Activated naive CD4-positive, alpha-beta T cell treated with anti-CD3 and anti-CD28 coated beads, Interleukin-2, amount 50 U/mL, for 24 hours (primary cell): ENCODE results near the gene KLHL2.
A peak's percentile ranks its signal among the peaks of the same experiment; 100 is the strongest.
"Not testable (repeated sequence)": the region's sequence is repeated elsewhere in the genome, so short reads cannot be mapped to it uniquely, and the experiment has no call there.

Source experiments
- H3K27ac Mint-ChIP-seq: one replicate; pipeline ENCODE4 v1.8.0; 2021; ENCODE audit warnings: mild to moderate bottlenecking, mixed read lengths
- H3K27me3 Mint-ChIP-seq: one replicate; pipeline ENCODE4 v1.8.0; 2021; ENCODE audit warnings: mixed read lengths
- H3K36me3 Mint-ChIP-seq: one replicate; pipeline ENCODE4 v1.8.0; 2021; ENCODE audit warnings: mixed read lengths
- H3K4me1 Mint-ChIP-seq: one replicate; pipeline ENCODE4 v1.8.0; 2021; ENCODE audit warnings: mixed read lengths
- H3K4me3 Mint-ChIP-seq: one replicate; pipeline ENCODE4 v1.8.0; 2021; ENCODE audit warnings: mild to moderate bottlenecking, mixed read lengths
- H3K9me3 Mint-ChIP-seq: one replicate; pipeline ENCODE4 v1.8.0; 2021; ENCODE audit warnings: mixed read lengths

Gene KLHL2

DNA sequence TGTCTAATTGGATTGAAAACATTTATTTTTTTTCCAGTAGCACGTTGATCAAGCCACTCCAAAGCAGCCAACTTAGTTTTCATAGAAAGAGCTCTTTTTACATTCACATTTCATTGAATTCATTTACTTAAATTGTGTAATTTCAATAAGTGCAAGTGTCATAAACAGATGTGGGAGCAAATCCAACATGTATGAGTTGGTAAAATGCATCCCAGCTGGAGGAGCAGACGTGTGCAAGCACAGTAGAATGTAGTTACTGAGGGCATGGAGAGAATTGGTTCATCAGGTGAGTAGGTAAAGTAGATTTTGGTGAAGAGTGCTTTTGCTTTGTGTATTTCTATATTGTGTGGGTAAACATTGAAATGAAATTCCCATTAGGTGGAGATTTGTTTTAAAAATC is 36.8 kb downstream of the KLHL2 start:
- H3K27ac Mint-ChIP-seq, H3K9me3 Mint-ChIP-seq, H3K27me3 Mint-ChIP-seq, H3K4me3 Mint-ChIP-seq: not testable (repeated sequence)
- Mint-ChIP-seq H3K4me1 (peaks cover 23% of the 10 kb centered on the region), H3K36me3 (peaks cover 28% of the 10 kb centered on the region)

DNA sequence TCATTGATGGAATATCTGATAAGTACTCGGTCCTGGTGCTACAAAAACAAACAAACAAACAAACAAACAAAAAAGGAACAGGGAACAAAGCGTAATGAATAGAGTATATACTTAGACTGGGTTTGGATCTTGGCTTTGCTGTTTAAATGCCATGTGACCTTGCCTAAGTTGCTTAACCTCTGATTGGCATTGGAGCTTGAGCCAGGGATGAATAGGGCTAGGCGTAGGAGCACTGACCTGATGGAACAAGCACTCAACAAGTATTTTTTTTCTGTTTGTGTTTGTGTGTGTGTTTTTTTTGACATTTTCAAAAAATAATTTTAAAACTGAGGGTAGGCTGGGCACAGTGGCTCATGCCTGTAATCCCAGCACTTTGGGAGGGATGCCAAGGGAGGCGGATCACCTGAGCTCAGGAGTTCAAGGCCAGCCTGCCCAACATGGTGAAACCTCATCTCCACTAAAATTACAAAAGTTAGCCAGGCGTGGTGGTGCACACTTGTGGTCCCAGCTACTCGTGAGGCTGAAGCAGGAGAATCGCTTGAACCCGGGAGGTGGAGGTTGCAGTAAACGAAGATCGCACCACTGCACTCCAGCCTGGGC is 37.3 kb downstream of the KLHL2 start:
- Mint-ChIP-seq H3K4me1 (peaks cover 23% of the 10 kb centered on the region), H3K36me3 (peaks cover 26% of the 10 kb centered on the region)
- H3K27ac Mint-ChIP-seq, H3K4me3 Mint-ChIP-seq, H3K9me3 Mint-ChIP-seq, H3K27me3 Mint-ChIP-seq: not testable (repeated sequence)

DNA sequence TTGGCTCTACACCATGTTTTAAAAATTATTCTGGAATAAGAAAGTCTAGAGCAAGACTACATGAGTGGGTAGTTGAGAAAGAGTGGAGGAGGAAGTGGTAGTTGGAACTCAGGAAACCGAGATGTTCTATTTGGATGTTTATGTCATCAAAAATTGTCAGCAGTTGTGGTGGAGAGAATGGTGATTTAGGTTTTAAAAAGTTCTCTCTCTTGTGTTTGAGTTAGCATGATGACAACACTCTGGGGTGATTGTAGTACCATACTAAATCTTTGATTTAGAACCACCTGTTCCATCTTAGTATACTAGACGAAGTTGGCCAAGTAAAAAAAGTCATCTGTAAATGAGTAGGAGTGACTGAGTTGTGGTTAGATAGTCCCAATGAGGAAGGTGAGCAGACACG is 40.7 kb downstream of the KLHL2 start:
- Mint-ChIP-seq H3K4me3 (no peak overlapping the region), H3K4me1 (peaks cover 11% of the 10 kb centered on the region), H3K27ac (no peak overlapping the region), H3K27me3 (no peaks in the 10 kb centered on the region), H3K36me3 (peaks cover 18% of the 10 kb centered on the region), H3K9me3 (no peaks in the 10 kb centered on the region)

DNA sequence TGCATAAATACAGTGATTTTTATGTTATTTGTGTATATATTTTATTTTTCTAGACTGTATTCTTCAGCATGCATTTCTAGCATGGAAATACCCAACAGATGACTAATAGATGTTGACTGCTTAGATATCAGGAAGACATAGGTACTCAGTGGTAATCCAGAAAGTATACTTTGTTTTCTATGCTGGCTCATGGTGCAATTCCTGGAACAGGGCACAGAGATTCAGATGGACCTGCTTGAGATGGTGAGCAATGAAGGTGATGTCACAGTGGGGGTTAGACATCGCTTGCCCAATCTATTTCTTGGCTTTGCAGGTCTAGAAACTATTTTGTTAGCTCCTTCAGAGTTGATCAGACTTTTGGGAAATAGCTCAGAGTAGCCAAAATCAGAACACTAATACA is 41.5 kb downstream of the KLHL2 start:
- H3K27ac Mint-ChIP-seq = peak overlapping the region; percentile 63
- peaks cover 11% of the 10 kb centered on the region for H3K4me1 Mint-ChIP-seq
- H3K4me3 Mint-ChIP-seq, H3K27me3 Mint-ChIP-seq, H3K9me3 Mint-ChIP-seq: not testable (repeated sequence)
- peaks cover 13% of the 10 kb centered on the region for H3K36me3 Mint-ChIP-seq

DNA sequence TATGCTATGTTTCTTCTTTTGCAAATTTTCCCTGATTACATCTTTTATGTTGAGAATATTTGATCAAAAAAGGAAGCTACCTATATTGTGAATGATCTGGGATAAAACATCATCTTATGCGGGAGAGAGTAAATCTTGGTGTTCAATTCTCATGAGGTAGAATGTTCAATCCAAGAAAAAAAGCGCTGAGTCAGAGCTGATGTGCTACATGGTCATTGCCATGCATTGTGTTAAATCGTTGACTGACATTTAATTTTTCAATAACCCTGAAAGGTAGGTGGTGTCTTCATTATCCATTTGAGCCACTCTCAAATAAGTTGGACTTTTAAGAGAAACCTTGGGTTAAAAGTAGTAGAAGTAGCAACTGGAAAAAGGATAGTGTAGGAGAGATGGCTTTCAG is 47.4 kb downstream of the KLHL2 start:
- Mint-ChIP-seq H3K27ac (peak overlapping the region; percentile 19), H3K4me1 (peaks cover 63% of the 10 kb centered on the region)
- H3K4me3 Mint-ChIP-seq, H3K9me3 Mint-ChIP-seq, H3K27me3 Mint-ChIP-seq, H3K36me3 Mint-ChIP-seq: not testable (repeated sequence)

DNA sequence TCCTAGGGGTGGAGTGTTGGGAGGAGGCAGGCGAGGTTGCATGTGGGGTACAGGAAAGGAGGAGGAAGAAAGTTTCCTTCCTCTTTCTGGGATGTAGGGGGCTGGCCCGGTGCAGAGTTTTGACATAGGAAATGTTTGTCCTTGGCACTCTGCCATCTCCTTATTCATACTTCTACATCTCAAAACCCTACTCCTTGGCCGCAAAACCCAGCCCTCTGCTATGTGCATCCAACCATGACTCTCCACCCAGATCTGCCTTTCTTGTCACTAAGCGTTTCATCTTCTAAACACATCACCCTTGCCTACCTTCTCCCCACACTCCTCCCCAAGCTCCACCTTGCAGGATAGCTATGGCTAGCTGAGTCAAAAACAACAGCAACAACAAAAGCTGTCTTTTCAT is 48.1 kb downstream of the KLHL2 start:
- H3K36me3 Mint-ChIP-seq, H3K9me3 Mint-ChIP-seq, H3K27me3 Mint-ChIP-seq: not testable (repeated sequence)
- Mint-ChIP-seq H3K4me3 (peak overlapping the region; percentile 74), H3K27ac (peak overlapping the region; percentile 95), H3K4me1 (peaks cover 70% of the 10 kb centered on the region)

DNA sequence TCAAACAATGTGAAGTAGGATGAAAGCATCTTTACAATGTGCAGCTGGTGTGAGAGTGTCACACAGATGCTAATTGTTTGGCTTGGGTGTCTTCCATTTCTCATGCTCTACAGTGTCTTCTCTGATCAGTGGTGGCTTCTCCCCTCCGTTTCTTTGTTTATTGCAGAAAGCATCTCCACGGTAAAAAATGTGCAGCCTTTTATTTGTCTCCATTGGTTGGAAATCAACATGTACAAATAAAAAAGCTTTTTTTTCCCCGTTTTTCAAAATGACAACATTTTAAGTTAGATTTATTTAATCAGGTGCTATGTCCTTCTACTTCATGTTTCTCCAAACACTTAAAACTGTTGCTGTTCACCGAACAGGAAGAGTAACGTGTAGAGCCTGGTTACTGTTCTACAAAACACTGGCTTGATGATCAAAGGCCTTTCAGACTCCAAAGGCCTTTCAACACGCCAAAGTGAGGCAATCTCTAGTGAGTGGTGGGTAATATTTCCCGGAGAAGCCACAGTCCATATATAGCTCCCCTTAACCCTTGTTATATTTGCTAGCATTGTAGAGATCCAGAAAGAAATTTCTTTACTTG is 48.8 kb downstream of the KLHL2 start:
- Mint-ChIP-seq H3K27ac (peak overlapping the region; percentile 95), H3K4me1 (peaks cover 76% of the 10 kb centered on the region), H3K4me3 (peak overlapping the region; percentile 74)
- not testable (repeated sequence) for H3K27me3 Mint-ChIP-seq, H3K36me3 Mint-ChIP-seq, H3K9me3 Mint-ChIP-seq

DNA sequence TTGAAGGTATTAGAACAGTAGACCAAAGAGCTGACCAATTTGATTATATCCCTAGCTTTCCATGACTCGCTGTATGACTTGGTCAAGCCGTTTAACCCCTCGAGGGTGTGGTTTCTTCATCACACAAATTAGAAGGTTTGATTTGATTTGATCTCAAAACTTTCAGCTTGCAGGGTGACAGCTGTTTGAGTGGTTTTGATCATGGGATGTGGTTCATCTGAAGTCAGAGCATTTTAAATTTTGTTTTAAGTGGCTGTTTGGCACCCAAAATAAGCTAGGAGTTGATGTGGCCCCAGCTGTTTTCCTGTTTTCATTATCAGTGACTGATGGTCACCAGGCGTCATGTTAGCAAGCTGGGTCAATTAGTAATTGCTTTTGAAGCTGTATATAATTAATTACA is 52.4 kb downstream of the KLHL2 start:
- H3K27me3 Mint-ChIP-seq, H3K9me3 Mint-ChIP-seq, H3K36me3 Mint-ChIP-seq: not testable (repeated sequence)
- peak overlapping the region; percentile 64 for H3K4me3 Mint-ChIP-seq
- peak overlapping the region; percentile 65 for H3K27ac Mint-ChIP-seq
- H3K4me1 Mint-ChIP-seq = peaks cover 72% of the 10 kb centered on the region

DNA sequence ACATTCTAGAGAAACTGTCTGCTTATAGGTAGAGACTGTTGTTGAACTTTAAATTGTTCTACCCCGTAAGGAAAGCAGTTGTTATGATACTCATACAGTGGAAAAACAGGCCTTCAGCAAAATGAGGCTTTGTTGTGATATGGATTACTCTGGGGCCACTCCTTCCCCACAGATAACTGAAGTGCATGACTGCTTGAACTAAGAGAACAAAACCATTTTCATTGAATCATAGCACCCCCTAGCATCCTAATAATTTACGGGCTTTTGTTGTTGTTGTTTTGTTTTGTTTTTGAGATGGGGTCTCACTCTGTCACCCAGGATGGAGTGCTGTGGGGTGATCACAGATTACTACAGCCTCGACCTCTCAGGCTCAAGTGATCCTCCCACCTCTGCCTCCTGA is 54.9 kb downstream of the KLHL2 start:
- H3K36me3 Mint-ChIP-seq = not testable (repeated sequence)
- H3K4me1 Mint-ChIP-seq = peaks cover 52% of the 10 kb centered on the region

DNA sequence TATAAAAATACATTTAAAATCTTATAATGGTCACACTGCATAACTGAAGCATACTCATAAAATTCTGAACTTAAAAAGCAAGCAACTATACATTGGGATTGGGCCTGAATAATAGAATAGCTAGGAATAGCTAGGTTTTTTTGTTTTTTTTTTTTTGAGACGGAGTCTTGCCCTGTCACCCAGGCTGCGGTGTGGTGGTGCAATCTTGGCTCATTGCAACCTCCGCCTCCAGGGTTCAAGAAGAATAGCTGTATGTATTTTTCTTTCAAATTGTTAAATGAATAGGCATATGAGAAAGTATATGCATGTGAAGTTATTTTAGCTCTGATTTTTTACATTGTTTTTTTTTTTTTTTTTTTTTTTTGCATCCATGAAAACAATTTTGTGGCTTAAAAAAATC is 56.1 kb downstream of the KLHL2 start:
- not testable (repeated sequence) for H3K27ac Mint-ChIP-seq, H3K4me3 Mint-ChIP-seq, H3K36me3 Mint-ChIP-seq, H3K9me3 Mint-ChIP-seq, H3K27me3 Mint-ChIP-seq
- H3K4me1 Mint-ChIP-seq = peaks cover 47% of the 10 kb centered on the region

More for the DNA sequence above, 54.9 kb downstream of the KLHL2 start:
- not testable (repeated sequence) for H3K27me3 Mint-ChIP-seq, H3K4me3 Mint-ChIP-seq, H3K27ac Mint-ChIP-seq, H3K9me3 Mint-ChIP-seq

DNA sequence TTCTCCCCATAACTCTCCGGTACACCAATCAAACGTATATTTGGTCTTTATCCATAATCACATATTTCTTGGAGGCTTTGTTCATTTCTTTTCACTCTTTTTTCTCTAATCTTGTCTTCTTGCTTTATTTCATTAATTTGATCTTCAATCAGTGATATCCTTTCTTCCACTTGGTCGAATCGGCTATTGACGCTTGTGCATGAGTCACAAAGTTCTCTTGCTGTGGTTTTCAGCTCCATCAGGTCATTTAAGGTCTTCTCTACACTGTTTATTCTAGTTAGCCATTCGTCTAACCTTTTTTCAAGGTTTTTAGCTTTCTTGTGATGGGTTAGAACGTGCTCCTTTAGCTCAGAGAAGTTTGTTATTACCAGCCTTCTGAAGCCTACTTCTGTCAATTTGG is 62.6 kb downstream of the KLHL2 start:
- not testable (repeated sequence) for H3K9me3 Mint-ChIP-seq, H3K4me3 Mint-ChIP-seq, H3K27me3 Mint-ChIP-seq, H3K27ac Mint-ChIP-seq
- Mint-ChIP-seq H3K36me3 (peaks cover 27% of the 10 kb centered on the region), H3K4me1 (peaks cover 37% of the 10 kb centered on the region)

DNA sequence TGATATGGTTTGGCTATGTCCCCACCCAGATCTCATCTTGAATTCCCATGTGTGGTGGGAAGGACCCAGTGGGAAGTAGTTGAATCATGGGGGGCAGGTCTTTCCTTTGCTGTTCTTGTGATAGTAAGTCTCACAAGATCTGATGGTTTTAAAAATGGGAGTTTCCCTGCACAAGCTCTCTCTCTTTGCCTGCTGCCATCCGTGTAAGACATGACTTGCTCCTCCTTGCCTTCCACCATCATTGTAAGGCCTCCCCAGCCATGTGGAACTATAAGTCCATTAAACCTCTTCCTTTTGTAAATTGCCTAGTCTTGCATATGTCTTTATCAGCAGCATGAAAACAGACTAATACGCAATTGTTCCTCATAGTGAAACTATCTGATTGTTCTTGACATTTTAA is 66.1 kb downstream of the KLHL2 start:
- H3K27me3 Mint-ChIP-seq, H3K4me3 Mint-ChIP-seq, H3K9me3 Mint-ChIP-seq, H3K27ac Mint-ChIP-seq: not testable (repeated sequence)
- Mint-ChIP-seq H3K36me3 (peaks cover 22% of the 10 kb centered on the region), H3K4me1 (peaks cover 26% of the 10 kb centered on the region)

DNA sequence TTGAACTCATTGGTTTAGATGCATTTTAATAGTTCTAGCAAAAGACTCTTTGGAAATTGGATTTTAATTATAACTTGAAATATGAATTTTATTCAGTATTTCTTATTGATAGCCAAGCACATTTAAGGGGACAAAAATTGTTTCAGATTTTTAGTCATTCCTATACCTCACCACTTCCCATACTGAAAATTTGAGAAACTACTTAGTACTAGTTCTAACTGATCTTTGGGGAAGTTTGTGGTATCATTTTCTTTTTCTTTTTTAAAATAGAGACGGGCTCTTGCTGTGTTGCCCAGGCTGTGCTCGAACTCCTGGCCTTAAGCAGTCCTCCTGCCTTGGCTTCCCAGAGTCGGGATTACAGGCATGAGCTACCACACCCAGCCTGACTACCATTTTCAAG is 68.0 kb downstream of the KLHL2 start:
- peaks cover 11% of the 10 kb centered on the region for H3K4me1 Mint-ChIP-seq
- H3K4me3 Mint-ChIP-seq, H3K9me3 Mint-ChIP-seq, H3K27ac Mint-ChIP-seq, H3K27me3 Mint-ChIP-seq: not testable (repeated sequence)
- peaks cover 16% of the 10 kb centered on the region for H3K36me3 Mint-ChIP-seq

DNA sequence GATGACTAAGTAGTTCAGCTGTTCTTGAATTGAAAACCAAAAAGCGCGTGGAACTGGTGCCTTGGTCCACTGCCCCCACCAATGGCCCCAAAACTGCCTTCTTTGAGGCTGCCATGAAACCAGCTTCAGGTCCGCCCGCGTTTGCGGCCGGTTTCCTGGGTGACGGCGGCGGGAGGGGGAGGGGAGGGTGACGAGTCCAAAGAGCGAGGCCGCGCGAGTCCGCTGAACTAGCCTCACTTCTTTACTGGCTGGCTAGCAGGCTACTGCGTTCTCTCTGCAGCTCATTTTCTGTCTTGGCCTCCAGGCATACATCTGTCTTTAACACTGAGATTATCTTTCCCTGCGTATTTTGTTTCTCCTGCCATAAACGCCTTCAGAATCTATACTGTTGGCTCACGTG is 72.2 kb downstream of the KLHL2 start:
- H3K36me3 Mint-ChIP-seq = peaks cover 21% of the 10 kb centered on the region
- H3K27ac Mint-ChIP-seq = not testable (repeated sequence)

DNA sequence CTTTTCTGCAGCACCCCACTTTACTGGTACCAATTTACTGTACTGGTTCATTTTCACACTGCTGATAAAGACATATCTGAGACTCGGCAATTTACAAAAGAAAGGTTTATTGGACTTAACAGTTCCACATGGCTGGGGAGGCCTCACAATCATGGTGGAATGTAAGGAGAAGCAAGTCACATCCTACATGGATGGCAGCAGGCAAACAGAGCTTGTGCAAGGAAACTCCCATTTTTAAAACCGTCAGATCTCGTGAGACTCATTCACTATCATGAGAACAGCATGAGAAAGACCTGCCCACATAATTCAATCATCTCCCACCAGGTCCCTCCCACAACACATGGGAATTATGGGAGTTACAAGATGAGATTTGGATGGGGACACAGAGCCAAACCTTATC is 77.3 kb downstream of the KLHL2 start:
- not testable (repeated sequence) for H3K4me3 Mint-ChIP-seq, H3K27me3 Mint-ChIP-seq, H3K9me3 Mint-ChIP-seq, H3K27ac Mint-ChIP-seq
- peaks cover 47% of the 10 kb centered on the region for H3K4me1 Mint-ChIP-seq
- peaks cover 22% of the 10 kb centered on the region for H3K36me3 Mint-ChIP-seq

More for the DNA sequence above, 72.2 kb downstream of the KLHL2 start:
- not testable (repeated sequence) for H3K4me1 Mint-ChIP-seq, H3K4me3 Mint-ChIP-seq, H3K27me3 Mint-ChIP-seq, H3K9me3 Mint-ChIP-seq

DNA sequence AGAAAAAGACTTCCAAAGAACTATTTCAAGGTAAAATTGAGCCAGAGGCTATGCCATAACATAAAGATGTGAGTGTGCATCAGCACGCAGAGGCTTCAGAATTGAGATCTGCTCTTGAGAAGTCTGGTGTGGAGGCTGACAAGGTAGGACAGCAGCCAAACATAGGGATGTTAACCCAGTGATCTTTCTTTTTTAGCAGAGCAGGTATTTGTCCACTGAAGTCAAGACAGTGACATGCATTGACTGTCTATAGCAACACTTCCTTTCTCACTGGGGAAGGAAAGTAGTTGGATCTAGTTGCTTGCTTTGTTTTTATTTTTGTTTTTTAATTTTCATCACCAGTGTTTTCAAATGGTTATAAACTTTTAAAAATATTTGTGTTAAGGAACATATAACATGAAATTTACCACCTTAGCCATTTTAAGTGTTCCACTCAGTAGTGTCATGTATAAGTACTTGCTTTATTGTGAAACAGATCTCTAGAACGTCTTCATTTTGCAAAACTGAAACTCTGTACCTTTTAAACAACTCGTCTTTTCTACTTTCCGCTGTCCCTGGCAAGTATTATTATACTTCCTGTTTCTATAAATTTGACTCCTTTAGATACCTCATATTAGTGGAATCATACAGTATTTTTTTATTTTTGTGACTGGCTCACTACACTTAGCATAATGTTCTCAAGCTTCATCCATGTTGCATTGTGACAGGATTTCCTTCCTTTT is 79.4 kb downstream of the KLHL2 start:
- not testable (repeated sequence) for H3K27me3 Mint-ChIP-seq
- peaks cover 18% of the 10 kb centered on the region for H3K36me3 Mint-ChIP-seq

DNA sequence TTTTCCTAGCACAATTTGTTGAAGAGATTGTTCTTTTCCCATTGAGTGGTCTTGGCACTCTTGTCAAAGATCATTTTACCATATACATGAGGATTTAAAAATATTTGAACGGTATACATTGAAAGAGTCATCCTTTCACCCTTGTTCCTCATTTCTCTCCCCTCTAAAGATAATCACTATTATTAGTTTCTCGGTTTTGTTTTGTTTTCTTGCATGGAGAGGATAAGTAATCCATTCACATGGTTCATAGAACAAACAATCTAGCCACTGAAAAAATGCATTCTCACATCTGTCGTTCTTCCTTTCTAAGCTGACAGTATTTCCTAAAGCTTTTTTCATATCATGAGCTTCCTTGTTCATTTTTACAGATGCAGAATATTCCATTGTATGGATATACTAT is 80.9 kb downstream of the KLHL2 start:
- H3K4me3 Mint-ChIP-seq = no peak overlapping the region
- H3K27ac Mint-ChIP-seq = no peak overlapping the region
- H3K36me3 Mint-ChIP-seq = peaks cover 9% of the 10 kb centered on the region
- H3K9me3 Mint-ChIP-seq = peaks cover 5% of the 10 kb centered on the region
- H3K27me3 Mint-ChIP-seq = no peaks in the 10 kb centered on the region
- peaks cover 55% of the 10 kb centered on the region for H3K4me1 Mint-ChIP-seq

More for the DNA sequence above, 79.4 kb downstream of the KLHL2 start:
- Mint-ChIP-seq H3K4me3 (peak overlapping the region; percentile 48), H3K27ac (peak overlapping the region; percentile 72), H3K4me1 (peaks cover 55% of the 10 kb centered on the region)
- H3K9me3 Mint-ChIP-seq = not testable (repeated sequence)
